Measurements from ENCODE around the gene BLOC1S5.

DNA sequence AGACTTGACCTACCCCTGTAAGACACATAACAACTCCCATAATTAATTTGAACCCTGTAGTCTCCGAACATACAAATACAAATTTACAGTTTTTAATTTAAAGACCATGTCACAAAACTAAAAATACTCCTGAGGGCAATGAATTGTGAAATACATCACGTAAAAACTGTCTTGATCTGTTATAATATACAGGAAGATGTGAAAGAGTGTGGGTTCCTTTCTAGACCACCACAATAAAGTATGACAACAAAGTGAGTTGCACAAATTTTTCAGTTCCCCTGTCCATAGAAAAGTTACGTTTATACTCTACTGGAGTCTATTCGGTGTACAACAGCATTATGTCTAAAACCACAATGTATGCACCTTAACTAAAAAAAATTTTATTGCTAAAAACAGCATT, 11.0 kb upstream of the BLOC1S5 start:
- TF ChIP-seq, protein P1, sequence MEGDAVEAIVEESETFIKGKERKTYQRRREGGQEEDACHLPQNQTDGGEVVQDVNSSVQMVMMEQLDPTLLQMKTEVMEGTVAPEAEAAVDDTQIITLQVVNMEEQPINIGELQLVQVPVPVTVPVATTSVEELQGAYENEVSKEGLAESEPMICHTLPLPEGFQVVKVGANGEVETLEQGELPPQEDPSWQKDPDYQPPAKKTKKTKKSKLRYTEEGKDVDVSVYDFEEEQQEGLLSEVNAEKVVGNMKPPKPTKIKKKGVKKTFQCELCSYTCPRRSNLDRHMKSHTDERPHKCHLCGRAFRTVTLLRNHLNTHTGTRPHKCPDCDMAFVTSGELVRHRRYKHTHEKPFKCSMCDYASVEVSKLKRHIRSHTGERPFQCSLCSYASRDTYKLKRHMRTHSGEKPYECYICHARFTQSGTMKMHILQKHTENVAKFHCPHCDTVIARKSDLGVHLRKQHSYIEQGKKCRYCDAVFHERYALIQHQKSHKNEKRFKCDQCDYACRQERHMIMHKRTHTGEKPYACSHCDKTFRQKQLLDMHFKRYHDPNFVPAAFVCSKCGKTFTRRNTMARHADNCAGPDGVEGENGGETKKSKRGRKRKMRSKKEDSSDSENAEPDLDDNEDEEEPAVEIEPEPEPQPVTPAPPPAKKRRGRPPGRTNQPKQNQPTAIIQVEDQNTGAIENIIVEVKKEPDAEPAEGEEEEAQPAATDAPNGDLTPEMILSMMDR (IDR thresholded peaks at IDR 0.05) = no peak
- TF ChIP-seq POLR2A (IDR thresholded peaks at IDR 0.05) = no peak
- TF ChIP-seq POLR2AphosphoS5 (IDR thresholded peaks at IDR 0.05) = no peak
